ENCODE results near the gene PUSL1. TPM values are rescaled to one million over a fixed set of nuclear protein-coding genes. Genes with fewer than 3 reads are reported as not detected.

Gene PUSL1
- total RNA-seq, 1 experiment from 2014 or later = 15.5 TPM

DNA sequence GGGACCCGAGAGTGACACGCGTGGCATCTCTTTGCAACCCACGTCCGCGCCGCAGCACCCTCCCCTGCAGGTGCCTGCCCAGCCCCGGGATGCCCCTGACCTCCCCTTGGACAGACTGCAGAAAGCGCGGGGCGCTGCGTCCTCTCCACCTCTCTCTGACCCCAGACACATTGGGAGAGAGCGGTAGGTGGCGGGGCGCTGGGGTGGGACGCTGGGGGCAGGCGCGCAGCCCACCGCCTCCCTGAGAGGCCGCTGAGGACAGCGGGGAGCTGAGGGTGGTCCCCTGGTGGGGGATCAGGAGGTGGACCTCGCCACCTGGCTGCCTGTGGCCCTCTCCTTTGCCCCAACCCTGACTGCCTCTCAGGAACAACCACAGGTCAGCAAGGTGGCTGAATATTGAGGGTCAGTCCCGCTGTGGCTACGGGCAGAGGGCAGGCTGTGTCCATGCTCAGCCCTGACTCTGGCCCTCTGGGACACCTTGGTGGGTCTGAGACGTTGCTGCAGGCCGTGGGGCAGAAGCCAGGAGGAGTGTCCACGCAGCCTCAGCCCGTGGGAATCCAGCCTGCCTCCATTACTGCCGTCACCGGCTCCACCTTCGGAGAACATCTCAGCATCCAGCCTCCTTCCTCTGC, 34.0 kb upstream of the PUSL1 start:
- DNase-seq (ENCODE audit: low read depth, low spot score) = no peak
- in situ Hi-C loops (cut with HindIII; ENCODE audit: low pct_unique_long_range_greater_than_20kb, low sequenced_read_pairs) = no loop called here

DNA sequence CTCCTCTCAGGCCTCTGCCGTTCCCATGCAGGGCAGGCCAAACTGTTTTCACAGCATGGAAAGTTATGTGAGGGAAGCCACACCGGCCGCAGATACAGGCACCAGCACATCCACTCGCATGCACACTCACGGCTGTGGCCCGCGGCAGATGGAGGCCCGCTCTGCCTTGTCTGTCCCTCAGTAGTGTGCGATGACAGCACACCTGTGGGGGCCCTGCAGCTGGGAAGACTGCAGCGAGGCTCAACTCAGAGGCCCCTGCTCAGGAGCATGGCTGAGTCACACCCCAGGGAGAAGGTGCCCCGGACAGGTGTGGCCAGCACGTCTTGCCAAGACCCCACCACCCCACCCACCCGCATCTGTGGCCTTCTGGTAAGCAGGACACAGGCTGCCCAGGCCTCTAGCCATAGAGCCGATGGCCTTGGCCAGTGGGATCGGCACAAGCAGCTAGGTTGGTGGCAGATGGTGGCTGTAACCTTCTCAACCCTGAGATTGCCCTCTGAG, 33.4 kb upstream of the PUSL1 start:
- DNase-seq (ENCODE audit: low read depth, low spot score) = no peak
- in situ Hi-C loops (cut with HindIII; ENCODE audit: low pct_unique_long_range_greater_than_20kb, low sequenced_read_pairs) = no loop called here

GRCh38 chr1:1275836-1276235, 32.6 kb upstream of the PUSL1 start:
- in situ Hi-C loops (cut with HindIII; ENCODE audit: low pct_unique_long_range_greater_than_20kb, low sequenced_read_pairs) = no loop called here
- DNase-seq (ENCODE audit: low read depth, low spot score) = no peak

DNA sequence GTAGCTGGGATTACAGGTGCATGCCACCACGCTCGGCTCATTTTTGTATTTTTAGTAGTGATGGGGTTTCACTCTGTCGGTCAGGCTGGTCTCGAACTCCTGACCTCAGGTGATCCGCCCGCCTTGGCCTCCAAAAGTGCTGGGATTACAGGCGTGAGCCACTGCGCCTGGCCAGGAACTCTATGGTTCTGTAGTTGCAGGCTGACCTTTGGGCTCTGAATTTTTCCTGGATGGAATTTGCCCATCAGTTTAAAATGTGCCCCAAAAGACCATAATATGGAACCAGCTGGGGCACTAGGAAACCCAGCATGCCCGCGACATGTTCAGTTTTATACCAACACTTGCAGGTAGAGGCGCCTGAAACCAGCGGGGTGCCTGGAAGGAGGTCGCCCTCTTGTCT, 29.8 kb upstream of the PUSL1 start:
- in situ Hi-C loops (cut with HindIII; ENCODE audit: low pct_unique_long_range_greater_than_20kb, low sequenced_read_pairs) = no loop called here
- DNase-seq (ENCODE audit: low read depth, low spot score) = no peak

DNA sequence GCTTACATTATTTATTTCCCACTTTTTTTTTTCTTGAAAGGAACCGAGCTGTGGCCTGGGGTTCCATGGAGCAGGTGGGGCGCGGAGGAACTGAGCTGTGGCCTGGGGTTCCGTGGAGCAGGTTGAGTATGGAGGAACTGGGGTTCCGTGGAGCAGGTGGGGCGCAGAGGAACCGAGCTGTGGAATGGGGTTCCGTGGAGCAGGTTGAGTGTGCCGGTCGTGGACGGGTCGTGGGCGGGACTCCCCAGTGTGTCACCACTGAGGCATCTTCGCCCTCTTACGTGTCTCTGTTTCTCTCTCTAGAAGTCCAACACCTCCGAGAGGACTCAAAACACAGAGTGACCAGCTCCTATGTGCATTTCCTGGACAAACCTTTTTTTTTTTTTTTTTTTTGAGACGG, 29.4 kb upstream of the PUSL1 start:
- in situ Hi-C loops (cut with HindIII; ENCODE audit: low pct_unique_long_range_greater_than_20kb, low sequenced_read_pairs) = no loop called here
- no peak for DNase-seq (ENCODE audit: low read depth, low spot score)

GRCh38 chr1:1280782-1281481, 27.5 kb upstream of the PUSL1 start:
- in situ Hi-C loops (cut with HindIII; ENCODE audit: low pct_unique_long_range_greater_than_20kb, low sequenced_read_pairs) = no loop called here
- DNase-seq (ENCODE audit: low read depth, low spot score) = no peak

DNA sequence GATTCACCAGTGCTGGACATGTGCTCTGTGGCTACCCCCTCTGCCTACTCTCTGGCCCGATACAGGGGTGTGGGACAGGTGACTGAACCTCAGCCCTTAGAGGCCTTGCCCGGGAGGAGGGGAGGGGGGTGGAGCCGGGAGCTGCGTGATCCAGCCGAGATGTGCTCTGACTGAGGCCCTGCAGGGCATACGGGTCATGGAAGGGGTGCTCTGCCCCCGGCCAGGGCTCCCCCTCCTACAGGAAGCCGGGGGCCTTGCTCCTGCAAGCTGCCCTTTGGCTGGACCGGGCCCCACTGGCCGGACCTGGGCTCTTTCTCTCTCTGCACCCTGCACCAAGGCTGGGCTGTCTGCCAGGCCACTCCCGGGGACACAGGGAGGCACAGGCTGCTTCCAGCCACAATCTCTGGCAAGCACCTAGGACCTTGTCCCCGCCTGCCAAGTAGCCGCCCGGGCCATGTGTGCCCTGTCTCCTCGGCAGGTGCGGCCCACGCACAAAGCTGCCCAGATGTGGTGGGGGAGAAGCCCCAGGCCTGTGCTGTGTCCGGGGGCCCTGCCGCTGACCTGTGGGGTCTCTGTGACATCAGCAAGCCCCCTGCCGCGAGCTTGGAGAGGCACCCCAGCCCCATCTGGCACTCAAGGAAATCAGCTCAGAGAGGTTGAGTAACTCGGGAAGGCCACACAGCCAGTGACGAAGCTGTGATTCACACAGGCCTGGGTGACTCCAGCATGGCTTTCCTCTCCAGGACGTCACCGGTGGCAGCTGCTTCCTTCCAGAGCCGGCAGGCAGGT, 26.7 kb upstream of the PUSL1 start:
- in situ Hi-C loops (cut with HindIII; ENCODE audit: low pct_unique_long_range_greater_than_20kb, low sequenced_read_pairs) = no loop called here
- DNase-seq (ENCODE audit: low read depth, low spot score) = no peak

DNA sequence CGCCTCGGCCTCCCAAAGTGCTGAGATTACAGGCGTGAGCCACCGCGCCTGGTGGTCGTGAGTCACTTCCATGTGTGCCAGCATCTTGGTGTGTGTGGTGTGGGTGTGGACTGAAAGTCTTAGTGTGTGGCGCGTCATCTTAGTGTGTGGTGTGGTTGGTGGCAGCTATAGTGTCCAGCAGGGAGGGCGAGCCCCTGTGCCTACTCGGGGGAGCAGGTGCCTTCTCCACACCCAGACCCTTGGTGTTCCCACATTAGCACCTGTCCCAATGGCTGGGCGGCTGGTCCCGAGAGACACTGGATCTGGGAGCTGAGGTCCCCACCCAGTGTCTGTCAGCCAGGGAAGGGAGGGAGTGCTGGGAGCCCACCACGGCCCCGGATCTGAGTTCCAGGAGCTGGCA, 25.4 kb upstream of the PUSL1 start:
- in situ Hi-C loops (cut with HindIII; ENCODE audit: low pct_unique_long_range_greater_than_20kb, low sequenced_read_pairs) = no loop called here
- DNase-seq (ENCODE audit: low read depth, low spot score) = no peak

- in situ Hi-C loops (cut with HindIII; ENCODE audit: low pct_unique_long_range_greater_than_20kb, low sequenced_read_pairs) = no loop called here
- no peak for DNase-seq (ENCODE audit: low read depth, low spot score)
Measured at GRCh38 chr1:1283821-1284220, 24.6 kb upstream of the PUSL1 start.

GRCh38 chr1:1284221-1285101, 23.9 kb upstream of the PUSL1 start:
- in situ Hi-C loops (cut with HindIII; ENCODE audit: low pct_unique_long_range_greater_than_20kb, low sequenced_read_pairs) = no loop called here
- no peak for DNase-seq (ENCODE audit: low read depth, low spot score)

DNA sequence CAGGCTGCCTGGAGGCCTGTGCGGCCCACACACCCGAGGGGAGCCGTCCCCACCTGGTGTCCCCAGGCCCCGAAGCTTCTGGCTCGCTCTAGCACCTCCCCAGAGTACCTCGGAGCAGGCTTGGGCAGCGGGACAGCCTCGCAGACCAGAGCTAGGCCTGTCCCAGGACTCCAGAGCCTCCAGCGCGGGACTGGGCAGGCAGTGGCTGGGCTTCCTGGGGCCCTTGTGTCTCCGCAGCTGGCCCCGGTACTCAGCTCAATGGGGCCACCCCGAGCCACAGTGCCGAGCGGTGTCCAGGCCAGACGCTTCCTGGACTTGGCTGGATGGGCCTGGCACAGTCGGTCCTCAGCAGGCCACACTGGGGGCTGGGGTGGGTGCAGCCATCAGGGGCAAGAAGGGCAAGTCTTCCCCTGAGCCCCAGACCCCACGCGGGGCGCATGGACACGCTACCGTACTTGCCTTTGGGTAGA, 23.3 kb upstream of the PUSL1 start:
- DNase-seq (ENCODE audit: low read depth, low spot score) = no peak
- in situ Hi-C loops (cut with HindIII; ENCODE audit: low pct_unique_long_range_greater_than_20kb, low sequenced_read_pairs) = no loop called here

- in situ Hi-C loops (cut with HindIII; ENCODE audit: low pct_unique_long_range_greater_than_20kb, low sequenced_read_pairs) = no loop called here
- no peak for DNase-seq (ENCODE audit: low read depth, low spot score)
Measured at GRCh38 chr1:1285611-1286311, 22.6 kb upstream of the PUSL1 start.

DNA sequence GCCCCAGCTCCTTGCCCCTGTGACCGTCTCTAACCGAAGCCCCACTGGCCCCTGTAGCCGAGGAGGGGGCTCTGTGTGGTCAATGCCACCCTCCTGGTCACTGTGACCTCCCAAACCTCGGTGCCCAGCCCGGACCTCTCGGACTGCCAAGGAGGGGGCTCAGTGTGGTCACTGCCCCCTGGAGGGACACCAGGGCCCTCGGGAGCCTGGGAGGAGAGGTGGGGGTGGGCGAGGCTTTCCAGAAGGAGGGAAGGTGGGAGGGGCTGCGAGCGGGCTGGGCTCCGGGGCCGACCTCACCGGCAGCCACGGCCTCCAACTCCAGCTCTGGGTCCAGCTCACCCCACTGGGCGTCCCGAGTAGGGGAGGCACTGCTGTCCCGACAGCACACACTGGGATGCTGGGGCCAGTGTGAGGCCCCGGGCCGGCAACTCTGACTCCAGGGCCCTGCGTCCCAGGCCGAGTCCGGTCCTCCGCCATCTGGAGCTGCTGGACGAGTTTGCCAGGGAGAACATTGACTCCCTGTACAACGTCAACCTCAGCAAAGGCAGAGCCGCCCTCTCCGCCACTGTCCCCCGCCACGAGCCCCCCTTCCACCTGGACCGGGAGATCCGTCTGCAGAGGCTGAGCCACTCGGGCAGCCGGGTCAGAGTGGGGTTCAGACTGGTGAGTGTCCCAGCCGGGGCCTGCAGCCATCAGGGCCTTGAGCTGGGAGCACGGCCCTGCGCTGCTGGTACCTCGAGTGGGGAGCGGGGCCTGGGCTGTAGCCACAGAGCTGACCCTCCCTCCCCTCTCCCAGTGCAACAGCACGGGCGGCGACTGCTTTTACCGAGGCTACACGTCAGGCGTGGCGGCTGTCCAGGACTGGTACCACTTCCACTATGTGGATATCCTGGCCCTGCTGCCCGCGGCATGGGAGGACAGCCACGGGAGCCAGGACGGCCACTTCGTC, 21.8 kb upstream of the PUSL1 start:
- in situ Hi-C loops (cut with HindIII; ENCODE audit: low pct_unique_long_range_greater_than_20kb, low sequenced_read_pairs) = no loop called here
- no peak for DNase-seq (ENCODE audit: low read depth, low spot score)

GRCh38 chr1:1287288-1288110, 20.9 kb upstream of the PUSL1 start:
- no peak for DNase-seq (ENCODE audit: low read depth, low spot score)
- in situ Hi-C loops (cut with HindIII; ENCODE audit: low pct_unique_long_range_greater_than_20kb, low sequenced_read_pairs) = no loop called here

DNA sequence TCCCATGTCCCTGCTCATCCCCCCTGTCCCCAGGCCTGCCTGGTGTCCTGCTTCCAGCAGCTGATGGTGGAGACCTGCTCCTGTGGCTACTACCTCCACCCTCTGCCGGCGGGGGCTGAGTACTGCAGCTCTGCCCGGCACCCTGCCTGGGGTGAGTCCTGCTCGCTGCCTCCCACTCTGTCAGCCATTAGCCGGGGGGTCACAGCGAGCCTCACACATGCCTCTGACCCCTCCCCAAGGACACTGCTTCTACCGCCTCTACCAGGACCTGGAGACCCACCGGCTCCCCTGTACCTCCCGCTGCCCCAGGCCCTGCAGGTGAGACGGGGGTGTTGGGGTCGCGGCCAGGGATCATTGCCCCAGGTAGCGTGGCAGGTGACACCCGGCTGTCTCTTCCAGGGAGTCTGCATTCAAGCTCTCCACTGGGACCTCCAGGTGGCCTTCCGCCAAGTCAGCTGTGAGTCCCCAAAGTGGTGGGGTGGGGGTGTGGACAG, 18.1 kb upstream of the PUSL1 start:
- in situ Hi-C loops (cut with HindIII; ENCODE audit: low pct_unique_long_range_greater_than_20kb, low sequenced_read_pairs) = no loop called here
- DNase-seq (ENCODE audit: low read depth, low spot score) = peak; percentile 65
